HG02852 (cell line): Measurements from ENCODE around the gene GGCT.
"Not testable (repeated sequence)": the region's sequence is repeated elsewhere in the genome, so short reads cannot be mapped to it uniquely, and the experiment has no call there.

Experiments
- ATAC-seq: cut with Tn5 transposase; IDR thresholded peaks from one replicate; pipeline ENCODE4 v1.9.1; 2021; ENCODE audit warnings: mild to moderate bottlenecking, moderate library complexity; ENCODE audit not compliant: unreplicated experiment

GGCT gene

GRCh38 chr7:30504301-30505173, at the start of gene GGCT:
TSS of gene GGCT (minus strand) at chr7:30504829. CDS start at chr7:30504709, 120 bp downstream.
- ATAC-seq, result peak; percentile 98

GRCh38 chr7:30553546-30553945, 48.9 kb upstream of the GGCT start:
- ATAC-seq, result no peak

- no peak for ATAC-seq
Measured at GRCh38 chr7:30553141-30553540, 48.5 kb upstream of the GGCT start.

GRCh38 chr7:30552330-30552729, 47.7 kb upstream of the GGCT start:
- no peak for ATAC-seq

GRCh38 chr7:30549931-30550493, 45.4 kb upstream of the GGCT start:
- ATAC-seq, result no peak

GRCh38 chr7:30548845-30549244, 44.2 kb upstream of the GGCT start:
- ATAC-seq, result no peak

- no peak for ATAC-seq
Measured at GRCh38 chr7:30546596-30546995, 42.0 kb upstream of the GGCT start.

GRCh38 chr7:30545791-30546555, 41.3 kb upstream of the GGCT start:
- ATAC-seq, result no peak

- ATAC-seq, result no peak
Measured at GRCh38 chr7:30543813-30544525, 39.3 kb upstream of the GGCT start.

- not testable (repeated sequence) for ATAC-seq
Measured at GRCh38 chr7:30543115-30543514, 38.5 kb upstream of the GGCT start.

- no peak for ATAC-seq
Measured at GRCh38 chr7:30533886-30534285, 29.3 kb upstream of the GGCT start.

- ATAC-seq, result no peak
Measured at GRCh38 chr7:30531286-30531685, 26.7 kb upstream of the GGCT start.

GRCh38 chr7:30530373-30530772, 25.7 kb upstream of the GGCT start:
- ATAC-seq, result no peak

- no peak for ATAC-seq
Measured at GRCh38 chr7:30528779-30529178, 24.1 kb upstream of the GGCT start.

- ATAC-seq, result not testable (repeated sequence)
Measured at GRCh38 chr7:30527297-30527696, 22.7 kb upstream of the GGCT start.

GRCh38 chr7:30526163-30526562, 21.5 kb upstream of the GGCT start:
- ATAC-seq, result no peak

GRCh38 chr7:30525429-30525828, 20.8 kb upstream of the GGCT start:
- ATAC-seq, result no peak

- no peak for ATAC-seq
Measured at GRCh38 chr7:30524545-30524944, 19.9 kb upstream of the GGCT start.

GRCh38 chr7:30523466-30523865, 18.8 kb upstream of the GGCT start:
- ATAC-seq, result no peak

- ATAC-seq, result no peak
Measured at GRCh38 chr7:30522159-30522558, 17.5 kb upstream of the GGCT start.

- no peak for ATAC-seq
Measured at GRCh38 chr7:30521532-30521931, 16.9 kb upstream of the GGCT start.
